Sigmoid colon (tissue), 4 donors: ENCODE data around the gene SLC7A7.

ENCODE experiments used
- EP300 ChIP-seq, 4 donors: sonication (generic); formaldehyde crosslinking; IDR thresholded peaks; one replicate each; pipeline ENCODE4 v1.6.1; 2017; ENCODE audit warnings: antibody characterized with exemption in 4 of 4
- POLR2A ChIP-seq, 2 donors: fragments of 450-650 bp; IDR thresholded peaks; one replicate each; pipeline ENCODE4 v1.6.1; 2016; ENCODE audit warnings: antibody characterized with exemption in 2 of 2, mild to moderate bottlenecking in 2 of 2, moderate library complexity in 2 of 2
- POLR2AphosphoS5 ChIP-seq, 4 donors: sonication (generic); formaldehyde crosslinking; IDR thresholded peaks; one replicate each; pipeline ENCODE4 v1.6.1; 2017; ENCODE audit warnings: antibody characterized with exemption in 4 of 4
- TF ChIP-seq, protein P1 (sequence below), 4 experiments: fragments of 450-650 bp in 3 of 4; fragments of 200-600 bp in 1 of 4; IDR thresholded peaks; one replicate each; pipeline ENCODE4 v1.5.1; 2016 to 2019; ENCODE audit warnings: antibody characterized with exemption in 4 of 4, mild to moderate bottlenecking in 3 of 4, moderate library complexity in 2 of 4

DNA sequence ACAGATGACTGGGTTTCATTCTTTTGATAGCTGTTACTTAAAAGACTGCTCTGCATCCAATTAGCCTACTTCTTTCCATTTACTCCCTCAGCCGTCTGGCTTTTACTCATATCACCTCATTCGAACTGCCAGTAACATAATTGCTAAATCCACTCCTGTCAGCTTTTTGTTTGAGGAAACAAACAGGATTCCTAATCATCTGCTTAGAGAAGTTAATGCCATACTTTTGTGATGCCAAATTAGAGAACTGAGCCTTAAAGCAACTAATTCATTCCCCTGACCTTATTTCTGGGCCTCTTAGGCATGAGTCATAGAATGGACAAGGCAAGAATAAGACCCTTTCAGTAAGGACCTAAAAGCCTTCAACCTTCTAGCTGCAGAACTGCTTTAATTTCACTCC lies 45.9 kb downstream of the SLC7A7 start:
- TF ChIP-seq, protein P1, sequence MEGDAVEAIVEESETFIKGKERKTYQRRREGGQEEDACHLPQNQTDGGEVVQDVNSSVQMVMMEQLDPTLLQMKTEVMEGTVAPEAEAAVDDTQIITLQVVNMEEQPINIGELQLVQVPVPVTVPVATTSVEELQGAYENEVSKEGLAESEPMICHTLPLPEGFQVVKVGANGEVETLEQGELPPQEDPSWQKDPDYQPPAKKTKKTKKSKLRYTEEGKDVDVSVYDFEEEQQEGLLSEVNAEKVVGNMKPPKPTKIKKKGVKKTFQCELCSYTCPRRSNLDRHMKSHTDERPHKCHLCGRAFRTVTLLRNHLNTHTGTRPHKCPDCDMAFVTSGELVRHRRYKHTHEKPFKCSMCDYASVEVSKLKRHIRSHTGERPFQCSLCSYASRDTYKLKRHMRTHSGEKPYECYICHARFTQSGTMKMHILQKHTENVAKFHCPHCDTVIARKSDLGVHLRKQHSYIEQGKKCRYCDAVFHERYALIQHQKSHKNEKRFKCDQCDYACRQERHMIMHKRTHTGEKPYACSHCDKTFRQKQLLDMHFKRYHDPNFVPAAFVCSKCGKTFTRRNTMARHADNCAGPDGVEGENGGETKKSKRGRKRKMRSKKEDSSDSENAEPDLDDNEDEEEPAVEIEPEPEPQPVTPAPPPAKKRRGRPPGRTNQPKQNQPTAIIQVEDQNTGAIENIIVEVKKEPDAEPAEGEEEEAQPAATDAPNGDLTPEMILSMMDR (IDR thresholded peaks at IDR 0.05): no peak
- TF ChIP-seq POLR2AphosphoS5 (IDR thresholded peaks at IDR 0.05) (no peak), EP300 (IDR thresholded peaks at IDR 0.05) (no peak), POLR2A (IDR thresholded peaks at IDR 0.05) (no peak)
